ENCODE measurements around the gene RAB21.

The RAB21 gene

GRCh38 chr12:71754461-71755145 lies at the start of gene RAB21:
RAB21 (plus strand) TSS chr12:71754863; CDS start chr12:71755130, 267 bp downstream.
- DNase-seq (ENCODE audit: extremely low spot score, insufficient read length, low read depth): peak; percentile 94
- FAIRE-seq: peak; percentile 94

DNA sequence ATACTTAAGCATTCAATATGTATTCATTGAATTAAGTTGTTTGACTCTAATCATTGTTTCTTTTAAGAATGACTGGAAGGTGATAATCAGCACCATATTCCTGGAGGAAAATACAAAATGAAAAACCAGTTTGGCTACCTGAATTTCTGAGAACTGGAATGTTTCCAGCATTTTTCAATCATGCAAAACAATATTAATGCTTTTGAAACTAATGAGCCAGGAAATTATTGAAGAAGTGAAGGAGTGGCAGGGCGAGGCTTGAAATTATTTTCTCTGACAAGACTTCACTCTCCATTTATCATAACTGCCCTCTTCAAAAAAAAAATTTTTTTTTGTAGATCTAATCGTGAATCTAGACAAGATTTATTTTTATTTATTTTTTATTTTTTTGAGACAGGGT lies 49.7 kb upstream of the RAB21 start:
- DNase-seq (ENCODE audit: extremely low spot score, insufficient read length, low read depth): no peak
- FAIRE-seq: no peak

- FAIRE-seq (no peak), DNase-seq (ENCODE audit: extremely low spot score, insufficient read length, low read depth) (no peak)
Measured at GRCh38 chr12:71708658-71709057, 46.0 kb upstream of the RAB21 start.

DNA sequence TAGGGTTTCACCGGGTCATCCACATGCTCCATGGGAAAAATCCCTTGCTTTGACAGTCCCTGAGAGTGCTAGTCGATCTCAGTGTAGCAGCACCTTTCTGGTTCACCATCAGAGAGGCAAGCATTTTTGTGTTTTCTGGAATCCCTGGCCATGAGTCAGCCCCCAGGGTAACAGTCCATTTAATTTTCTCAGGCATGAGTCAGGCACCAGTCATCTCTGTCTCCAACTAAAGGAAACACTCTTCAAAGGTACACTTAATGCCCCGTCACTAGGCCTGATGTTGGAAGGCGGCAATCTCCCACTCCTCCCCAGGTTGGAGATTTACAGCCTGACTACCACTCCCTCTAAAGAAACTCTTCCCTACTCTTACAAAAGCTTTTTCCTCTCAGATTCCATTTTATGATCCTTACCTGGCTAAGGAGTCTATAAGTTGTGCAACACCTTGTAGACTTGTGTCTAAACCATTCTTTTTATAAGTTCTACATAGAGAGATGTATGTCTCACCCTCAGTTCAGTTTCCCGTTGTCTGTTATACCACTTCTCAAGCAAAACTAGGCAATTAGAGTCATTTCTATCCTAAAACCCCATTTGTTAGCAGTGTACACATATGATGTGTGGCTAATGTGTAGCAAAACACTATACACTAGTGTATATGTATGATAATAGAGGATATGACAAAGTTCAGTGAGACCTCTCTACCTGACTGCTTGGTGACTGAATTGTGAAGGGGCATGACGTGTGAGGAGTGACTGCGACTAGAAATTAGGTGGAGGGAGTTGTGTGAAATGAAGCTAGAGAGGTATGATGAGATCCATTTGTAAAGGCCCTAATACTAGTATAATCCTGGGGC lies 44.2 kb upstream of the RAB21 start:
- DNase-seq (ENCODE audit: extremely low spot score, insufficient read length, low read depth) (no peak), FAIRE-seq (no peak)

DNA sequence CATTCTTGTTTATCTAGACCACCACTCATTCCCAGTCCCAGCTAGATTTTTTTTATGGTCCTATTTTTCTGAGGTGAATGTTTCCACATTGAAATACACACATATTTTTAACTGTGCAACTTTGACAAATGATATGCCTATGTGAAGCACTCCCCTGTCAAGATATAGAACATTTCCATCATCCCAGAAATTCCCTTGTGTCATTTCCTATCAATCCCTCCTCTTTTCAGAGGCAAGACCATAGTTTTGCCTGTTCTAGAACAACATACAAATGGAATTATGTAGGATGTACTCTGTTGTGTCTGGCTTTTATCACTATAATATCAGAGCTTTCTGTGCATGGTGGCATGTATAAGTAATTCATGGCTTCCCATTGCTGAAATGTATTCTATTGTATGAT lies 36.1 kb upstream of the RAB21 start:
- DNase-seq (ENCODE audit: extremely low spot score, insufficient read length, low read depth) (no peak), FAIRE-seq (no peak)

- no peak for DNase-seq (ENCODE audit: extremely low spot score, insufficient read length, low read depth)
- no peak for FAIRE-seq
Measured at GRCh38 chr12:71719647-71720370, 34.9 kb upstream of the RAB21 start.

DNA sequence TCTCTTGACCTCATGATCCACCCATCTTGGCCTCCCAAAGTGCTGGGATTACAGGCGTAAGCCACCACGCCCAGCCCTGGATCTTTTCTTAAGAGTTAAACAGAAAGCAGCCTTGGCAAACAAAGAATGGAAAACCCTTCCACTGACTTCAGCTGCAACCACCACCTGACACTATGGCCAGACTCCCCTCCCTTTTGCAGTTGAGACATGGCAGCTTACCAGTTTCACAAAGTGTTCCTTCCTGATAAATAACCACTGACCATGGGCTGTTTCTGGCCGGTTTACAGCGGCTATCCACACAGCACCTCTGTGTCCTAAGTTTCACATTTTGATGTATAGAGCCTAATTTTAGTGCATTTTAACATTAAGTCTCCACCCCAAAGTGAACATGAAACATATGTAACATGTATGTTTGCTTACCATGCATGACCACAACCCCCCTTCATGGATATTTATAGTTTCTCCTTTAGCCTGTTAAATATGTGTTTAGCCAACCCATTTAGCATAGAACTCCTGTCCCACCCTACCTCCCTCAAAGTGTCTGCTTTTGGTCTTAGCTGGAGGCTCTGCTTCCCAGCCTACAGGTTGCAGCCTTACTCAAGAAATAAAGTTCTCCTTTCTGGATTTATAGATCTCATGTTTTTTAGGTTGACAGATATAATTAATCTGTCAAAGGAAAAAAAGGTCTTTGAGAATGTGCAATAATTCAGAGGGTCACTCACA lies 32.7 kb upstream of the RAB21 start:
- no peak for FAIRE-seq
- no peak for DNase-seq (ENCODE audit: extremely low spot score, insufficient read length, low read depth)

GRCh38 chr12:71725011-71725410 lies 29.7 kb upstream of the RAB21 start:
- FAIRE-seq (no peak), DNase-seq (ENCODE audit: extremely low spot score, insufficient read length, low read depth) (no peak)

DNA sequence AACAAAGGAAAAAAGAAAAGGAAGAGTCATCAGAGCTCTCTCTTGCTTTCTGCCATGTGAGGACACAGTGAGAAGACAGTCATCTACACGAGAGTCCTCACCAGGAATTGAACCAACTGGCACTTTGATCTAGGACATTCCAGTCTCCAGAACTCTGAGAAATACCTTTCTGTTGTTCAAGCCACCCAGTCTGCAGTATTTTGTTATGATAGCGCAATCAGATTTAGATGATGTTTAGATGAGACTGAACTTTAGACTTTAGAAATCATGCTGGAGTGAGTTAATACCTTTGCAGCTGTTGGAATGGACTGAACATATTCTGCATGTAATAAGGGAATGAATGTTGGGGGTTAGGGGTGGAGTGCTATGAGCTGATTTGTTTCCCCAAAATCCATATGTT lies 28.1 kb upstream of the RAB21 start:
- DNase-seq (ENCODE audit: extremely low spot score, insufficient read length, low read depth) (no peak), FAIRE-seq (no peak)

GRCh38 chr12:71727958-71728357 lies 26.7 kb upstream of the RAB21 start:
- DNase-seq (ENCODE audit: extremely low spot score, insufficient read length, low read depth) (no peak), FAIRE-seq (no peak)

DNA sequence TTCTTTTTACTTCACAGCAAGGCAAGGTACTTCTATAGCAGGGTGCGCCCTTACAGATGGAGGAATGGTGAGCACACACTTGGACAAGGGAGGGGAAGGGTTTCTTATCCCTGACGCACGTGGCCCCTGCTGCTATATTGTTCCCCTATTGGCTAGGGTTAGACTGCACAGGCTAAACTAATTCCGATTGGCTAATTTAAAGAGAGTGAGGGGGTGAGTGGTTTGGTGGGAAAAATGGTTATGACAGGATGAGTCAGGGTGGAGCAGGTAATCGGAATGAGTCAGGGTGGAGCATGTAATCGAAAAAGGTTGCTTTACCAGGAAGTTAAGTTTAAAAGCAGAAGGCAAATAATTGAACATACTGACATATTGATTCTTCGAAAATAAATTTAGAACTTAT lies 23.7 kb upstream of the RAB21 start:
- no peak for DNase-seq (ENCODE audit: extremely low spot score, insufficient read length, low read depth)
- FAIRE-seq: no peak

DNA sequence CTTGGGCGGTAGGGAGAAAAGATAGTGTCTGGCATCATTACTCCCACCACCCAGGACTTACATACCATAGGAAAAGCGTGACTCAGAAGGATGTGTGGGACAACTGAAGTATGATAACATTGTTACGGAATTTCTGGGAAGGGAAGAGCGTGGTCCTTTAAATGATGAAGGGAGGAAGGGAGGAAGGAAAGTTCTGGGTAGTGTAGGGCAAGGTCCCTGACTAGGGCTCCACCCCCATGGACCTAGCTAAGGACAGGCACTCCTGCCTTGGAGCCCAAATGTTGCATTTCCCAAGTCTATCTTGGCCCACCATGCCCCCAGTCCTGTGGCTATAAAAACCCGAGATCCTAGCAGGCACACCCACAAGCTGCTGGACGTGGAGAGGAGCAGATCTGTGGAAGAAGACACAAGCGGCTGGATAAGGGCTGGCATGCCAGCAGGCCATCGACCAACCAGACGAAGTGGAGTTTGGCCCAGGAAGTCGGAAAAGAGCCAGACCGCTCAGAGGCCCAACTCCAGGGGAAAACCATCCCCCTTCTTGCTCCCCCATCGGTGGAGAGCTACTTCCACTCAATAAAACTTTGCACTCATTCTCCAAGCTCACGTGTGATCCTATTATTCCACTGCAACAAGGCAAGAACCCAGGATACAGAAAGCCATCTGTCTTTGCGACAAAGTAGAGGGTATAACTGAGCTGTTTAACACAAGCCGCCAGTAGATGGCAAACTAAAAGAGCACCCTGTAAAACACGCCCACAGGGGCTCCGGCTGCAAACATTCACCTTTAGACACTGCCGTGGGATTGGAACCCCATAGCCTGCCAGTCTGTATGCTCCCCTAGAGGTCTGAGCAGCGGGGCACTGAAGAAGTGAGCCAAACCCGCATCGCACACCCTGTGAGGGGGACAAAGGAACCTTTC lies 23.0 kb upstream of the RAB21 start:
- DNase-seq (ENCODE audit: extremely low spot score, insufficient read length, low read depth): no peak
- no peak for FAIRE-seq

DNA sequence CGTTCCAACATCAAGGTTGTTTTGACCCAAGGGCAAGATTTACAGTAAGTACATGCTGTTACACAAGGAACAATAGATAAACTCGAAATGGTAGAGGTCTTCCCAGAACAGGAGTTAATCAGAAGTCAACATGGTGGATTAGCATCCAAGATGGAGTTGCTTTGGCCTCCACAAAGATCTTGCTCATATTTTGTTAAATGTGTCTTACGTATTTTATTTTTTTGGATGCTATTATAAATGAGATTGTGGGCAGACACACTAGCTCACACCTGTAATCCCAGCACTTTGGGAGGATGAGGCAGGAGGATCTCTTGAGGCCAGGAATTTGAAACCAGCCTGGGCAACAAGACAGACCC lies 22.3 kb upstream of the RAB21 start:
- no peak for DNase-seq (ENCODE audit: extremely low spot score, insufficient read length, low read depth)
- no peak for FAIRE-seq

DNA sequence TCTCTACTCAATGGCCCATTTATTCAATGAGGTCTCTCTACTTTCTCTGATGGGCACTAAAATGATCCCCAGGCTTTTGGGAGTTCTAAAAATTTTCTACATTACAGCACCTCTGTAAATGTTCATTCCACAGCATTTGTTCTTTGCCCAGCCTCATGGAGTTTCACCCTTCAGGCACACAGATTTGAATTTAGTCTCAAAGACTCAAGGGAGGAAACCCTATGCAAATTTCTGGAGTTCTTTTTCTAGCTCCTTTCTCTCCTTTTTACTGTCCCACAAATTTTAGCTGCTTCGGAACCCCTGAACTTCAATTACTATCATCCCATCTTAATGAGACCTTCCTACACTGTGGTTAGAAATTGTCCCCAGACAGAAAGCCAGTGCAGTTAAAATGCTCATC lies 17.5 kb upstream of the RAB21 start:
- no peak for FAIRE-seq

GRCh38 chr12:71742998-71743397 lies 11.7 kb upstream of the RAB21 start:
- FAIRE-seq (no peak), DNase-seq (ENCODE audit: extremely low spot score, insufficient read length, low read depth) (no peak)

More for the DNA sequence above, 17.5 kb upstream of the RAB21 start:
- DNase-seq (ENCODE audit: extremely low spot score, insufficient read length, low read depth): no peak

GRCh38 chr12:71744522-71745300 lies 10.0 kb upstream of the RAB21 start:
- DNase-seq (ENCODE audit: extremely low spot score, insufficient read length, low read depth) (no peak), FAIRE-seq (no peak)

DNA sequence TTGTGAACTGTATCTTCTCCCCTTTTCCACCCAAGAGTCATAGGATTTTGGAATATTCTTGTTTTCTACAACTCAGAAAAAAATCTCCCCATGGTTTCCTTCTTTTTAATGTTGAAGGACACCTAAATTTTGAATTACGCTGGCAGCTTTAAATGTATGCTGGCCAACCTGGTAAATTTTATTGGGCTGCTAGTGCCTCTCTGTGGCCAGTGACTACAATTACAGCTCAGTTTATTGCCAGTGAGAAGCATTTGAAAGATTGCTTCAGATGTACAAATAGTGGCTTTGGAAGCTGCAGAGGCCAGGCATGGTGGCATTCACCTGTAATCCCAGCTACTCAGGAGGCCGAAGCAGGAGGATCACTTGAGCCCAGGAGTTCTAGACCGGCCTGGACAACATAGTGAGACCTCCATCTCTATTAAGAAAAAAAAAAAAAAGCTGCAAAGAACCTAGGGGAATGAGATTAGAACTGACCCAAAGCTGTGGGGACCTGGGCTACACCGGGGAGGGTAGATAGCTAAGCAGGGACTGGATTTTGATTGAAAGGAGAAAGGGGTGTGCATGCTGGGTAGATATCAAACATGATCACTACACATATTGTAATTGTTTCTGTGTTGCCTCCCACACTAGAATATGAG lies 7.6 kb upstream of the RAB21 start:
- DNase-seq (ENCODE audit: extremely low spot score, insufficient read length, low read depth): no peak
- peak; percentile 89 for FAIRE-seq
